GM15510 (cell line): ENCODE data around the gene TSPAN13.

Experiments
- POLR2A ChIP-seq: IDR thresholded peaks from 3 replicates; pipeline ENCODE4 v1.6.1; 2011; ENCODE audit warnings: borderline replicate concordance; ENCODE audit not compliant: insufficient read length; ENCODE audit errors: extremely low read depth

The TSPAN13 gene

GRCh38 chr7:16753102-16753931 lies at the start of gene TSPAN13:
Gene TSPAN13, plus strand, starts transcription at chr7:16753755. Its CDS starts 213 bp downstream, at chr7:16753968.
- no peak for TF ChIP-seq POLR2A

- TF ChIP-seq POLR2A, result no peak
Observed at GRCh38 chr7:16708511-16708910, 45.0 kb upstream of the TSPAN13 start.

- TF ChIP-seq POLR2A, result no peak
Observed at GRCh38 chr7:16708980-16709379, 44.6 kb upstream of the TSPAN13 start.

- no peak for TF ChIP-seq POLR2A
Observed at GRCh38 chr7:16710651-16711050, 42.9 kb upstream of the TSPAN13 start.

- TF ChIP-seq POLR2A, result no peak
Observed at GRCh38 chr7:16711730-16712129, 41.8 kb upstream of the TSPAN13 start.

- TF ChIP-seq POLR2A, result no peak
Observed at GRCh38 chr7:16712916-16713315, 40.6 kb upstream of the TSPAN13 start.

- TF ChIP-seq POLR2A, result no peak
Observed at GRCh38 chr7:16715928-16716327, 37.6 kb upstream of the TSPAN13 start.

- no peak for TF ChIP-seq POLR2A
Observed at GRCh38 chr7:16718111-16718656, 35.4 kb upstream of the TSPAN13 start.

GRCh38 chr7:16719699-16720098 lies 33.9 kb upstream of the TSPAN13 start:
- TF ChIP-seq POLR2A, result no peak

GRCh38 chr7:16721541-16721940 lies 32.0 kb upstream of the TSPAN13 start:
- no peak for TF ChIP-seq POLR2A

GRCh38 chr7:16724344-16724743 lies 29.2 kb upstream of the TSPAN13 start:
- no peak for TF ChIP-seq POLR2A

GRCh38 chr7:16726189-16726588 lies 27.4 kb upstream of the TSPAN13 start:
- no peak for TF ChIP-seq POLR2A

GRCh38 chr7:16727736-16728135 lies 25.8 kb upstream of the TSPAN13 start:
- no peak for TF ChIP-seq POLR2A

GRCh38 chr7:16728811-16729210 lies 24.7 kb upstream of the TSPAN13 start:
- no peak for TF ChIP-seq POLR2A

GRCh38 chr7:16729541-16729940 lies 24.0 kb upstream of the TSPAN13 start:
- TF ChIP-seq POLR2A, result no peak

GRCh38 chr7:16730937-16731336 lies 22.6 kb upstream of the TSPAN13 start:
- no peak for TF ChIP-seq POLR2A
